Mesendoderm (in vitro differentiated cells): ENCODE results near the gene ACTG1.
A peak's percentile ranks its signal among the peaks of the same experiment; 100 is the strongest.

ENCODE experiments used
- DNase-seq: peaks from one replicate; pipeline ENCODE4 v3.0.0; 2013
- H2AK5ac ChIP-seq: 2 replicates; pipeline ENCODE4 v1.6.1; 2013; ENCODE audit warnings: low read length, inconsistent platforms
- H2BK120ac ChIP-seq: 2 replicates; pipeline ENCODE4 v1.6.1; 2013; ENCODE audit warnings: low read depth, mild to moderate bottlenecking, low read length, moderate library complexity, mixed read lengths
- H2BK15ac ChIP-seq: replicated peaks from 2 replicates; pipeline ENCODE4 v1.6.1; 2013; ENCODE audit warnings: low read depth, mild to moderate bottlenecking, moderate library complexity
- H2BK5ac ChIP-seq: 2 replicates; pipeline ENCODE4 v1.6.1; 2013; ENCODE audit warnings: low read length, inconsistent platforms
- H3K18ac ChIP-seq: 2 replicates; pipeline ENCODE4 v1.6.1; 2013; ENCODE audit warnings: mild to moderate bottlenecking, low read length, mixed read lengths
- H3K23ac ChIP-seq: one replicate; pipeline ENCODE4 v1.6.1; 2013; ENCODE audit warnings: low read length
- H3K27ac ChIP-seq: 2 replicates; pipeline ENCODE4 v1.5.1; 2013; ENCODE audit warnings: low read depth, mild to moderate bottlenecking, inconsistent platforms, low read length, moderate library complexity
- H3K27me3 ChIP-seq: 2 replicates; pipeline ENCODE4 v1.6.1; 2013; ENCODE audit warnings: low read length, control low read depth, mild to moderate bottlenecking, inconsistent platforms; ENCODE audit not compliant: insufficient read depth, poor library complexity
- H3K36me3 ChIP-seq: 2 replicates; pipeline ENCODE4 v1.6.1; 2013; ENCODE audit warnings: low read length, inconsistent platforms; ENCODE audit not compliant: control insufficient read depth, insufficient read depth
- H3K4ac ChIP-seq: one replicate; pipeline ENCODE4 v1.6.1; 2013; ENCODE audit warnings: low read depth, mild to moderate bottlenecking, low read length, moderate library complexity
- H3K4me1 ChIP-seq: 2 replicates; pipeline ENCODE4 v1.6.1; 2013; ENCODE audit warnings: low read depth, low read length, inconsistent platforms; ENCODE audit not compliant: control insufficient read depth
- H3K4me2 ChIP-seq: 2 replicates; pipeline ENCODE4 v1.6.1; 2013; ENCODE audit warnings: low read length
- H3K4me3 ChIP-seq: 2 replicates; pipeline ENCODE4 v1.5.1; 2013; ENCODE audit warnings: mild to moderate bottlenecking, low read length
- H3K56ac ChIP-seq: one replicate; pipeline ENCODE4 v1.6.1; 2013; ENCODE audit warnings: low read length
- H3K79me1 ChIP-seq: 2 replicates; pipeline ENCODE4 v1.6.1; 2013; ENCODE audit warnings: low read length, inconsistent platforms
- H3K79me2 ChIP-seq: 2 replicates; pipeline ENCODE4 v1.6.1; 2013; ENCODE audit warnings: mild to moderate bottlenecking, low read length; ENCODE audit not compliant: control insufficient read depth, insufficient read depth
- H3K9ac ChIP-seq: 2 replicates; pipeline ENCODE4 v1.6.1; 2013; ENCODE audit warnings: low read length, inconsistent platforms
- H4K5ac ChIP-seq: one replicate; pipeline ENCODE4 v1.6.1; 2013; ENCODE audit warnings: low read length
- H4K8ac ChIP-seq: one replicate; pipeline ENCODE4 v1.6.1; 2013; ENCODE audit warnings: low read depth, mild to moderate bottlenecking, control low read depth, low read length, moderate library complexity
- WGBS: extraction: QIAGEN DNeasy Blood & Tissue Kit; methylation state at CpG from one replicate; pipeline ENCODE4 v1.1.7; 2013; ENCODE audit warnings: low lambda C conversion rate, missing lambda C conversion rate; ENCODE audit not compliant: insufficient coverage; ENCODE audit errors: extremely low coverage; 5-methylcytosine and 5-hydroxymethylcytosine counted together

ACTG1 gene

GRCh38 chr17:81539571-81539900 is 26.9 kb upstream of the ACTG1 start:
- H3K79me2 ChIP-seq, result no peaks in the 10 kb centered on the region
- no peak overlapping the region for H2BK15ac ChIP-seq
- H3K27ac ChIP-seq, result no peak overlapping the region
- H3K18ac ChIP-seq, result no peak overlapping the region
- H2BK120ac ChIP-seq, result no peak overlapping the region
- no peak overlapping the region for H2AK5ac ChIP-seq
- H3K4ac ChIP-seq, result no peak overlapping the region
- H2BK5ac ChIP-seq, result no peak overlapping the region
- H3K23ac ChIP-seq, result no peak overlapping the region
- no peaks in the 10 kb centered on the region for H3K79me1 ChIP-seq
- no peak for DNase-seq
- H3K4me2 ChIP-seq, result no peak overlapping the region
- WGBS, result no CpG with 5 or more reads among the region's 10 CpGs
- H4K5ac ChIP-seq, result no peak overlapping the region
- H3K27me3 ChIP-seq, result peaks cover 5% of the 10 kb centered on the region
- no peak overlapping the region for H3K9ac ChIP-seq
- H3K4me1 ChIP-seq, result peaks cover 2% of the 10 kb centered on the region
- H3K56ac ChIP-seq, result no peak overlapping the region
- no peak overlapping the region for H3K4me3 ChIP-seq
- no peaks in the 10 kb centered on the region for H3K36me3 ChIP-seq
- H4K8ac ChIP-seq, result no peak overlapping the region

- no peak overlapping the region for H3K4ac ChIP-seq
- no peak overlapping the region for H2BK5ac ChIP-seq
- H2BK15ac ChIP-seq, result no peak overlapping the region
- H2BK120ac ChIP-seq, result no peak overlapping the region
- H3K4me2 ChIP-seq, result no peak overlapping the region
- H3K56ac ChIP-seq, result no peak overlapping the region
- no peak overlapping the region for H4K5ac ChIP-seq
- H3K18ac ChIP-seq, result no peak overlapping the region
- no peaks in the 10 kb centered on the region for H3K36me3 ChIP-seq
- DNase-seq, result no peak
- H3K23ac ChIP-seq, result no peak overlapping the region
- no peak overlapping the region for H3K4me3 ChIP-seq
- no peak overlapping the region for H3K9ac ChIP-seq
- no peaks in the 10 kb centered on the region for H3K79me1 ChIP-seq
- no peak overlapping the region for H3K27ac ChIP-seq
- no peaks in the 10 kb centered on the region for H3K79me2 ChIP-seq
- peaks cover 5% of the 10 kb centered on the region for H3K27me3 ChIP-seq
- no CpG with 5 or more reads among the region's 26 CpGs for WGBS
- peaks cover 2% of the 10 kb centered on the region for H3K4me1 ChIP-seq
- no peak overlapping the region for H2AK5ac ChIP-seq
- H4K8ac ChIP-seq, result no peak overlapping the region
Measured at GRCh38 chr17:81538651-81539570, 26.3 kb upstream of the ACTG1 start.

GRCh38 chr17:81537856-81538555 is 25.4 kb upstream of the ACTG1 start:
- Histone ChIP-seq H2BK120ac (no peak overlapping the region), H2BK15ac (no peak overlapping the region), H2BK5ac (no peak overlapping the region), H3K4ac (no peak overlapping the region), H3K27me3 (peaks cover 5% of the 10 kb centered on the region), H3K79me1 (no peaks in the 10 kb centered on the region), H3K4me1 (peaks cover 2% of the 10 kb centered on the region), H3K4me2 (no peak overlapping the region), H3K27ac (no peak overlapping the region), H3K56ac (no peak overlapping the region), H3K36me3 (no peaks in the 10 kb centered on the region), H2AK5ac (no peak overlapping the region), H3K4me3 (no peak overlapping the region), H3K79me2 (no peaks in the 10 kb centered on the region), H3K9ac (no peak overlapping the region), H4K5ac (no peak overlapping the region), H4K8ac (no peak overlapping the region), H3K18ac (no peak overlapping the region), H3K23ac (no peak overlapping the region)
- no peak for DNase-seq
- WGBS, result no CpG with 5 or more reads among the region's 26 CpGs

GRCh38 chr17:81537343-81537855 is 24.8 kb upstream of the ACTG1 start:
- Histone ChIP-seq H2AK5ac (no peak overlapping the region), H3K4ac (no peak overlapping the region), H3K27ac (no peak overlapping the region), H3K9ac (peak overlapping the region; percentile 44), H3K79me2 (no peaks in the 10 kb centered on the region), H3K4me1 (peaks cover 2% of the 10 kb centered on the region), H3K79me1 (no peaks in the 10 kb centered on the region), H3K56ac (peak overlapping the region; percentile 73), H3K18ac (no peak overlapping the region), H2BK15ac (no peak overlapping the region), H2BK5ac (no peak overlapping the region), H3K27me3 (peaks cover 5% of the 10 kb centered on the region), H4K8ac (no peak overlapping the region), H3K4me3 (no peak overlapping the region), H4K5ac (no peak overlapping the region), H3K23ac (peak overlapping the region; percentile 66), H3K36me3 (no peaks in the 10 kb centered on the region), H3K4me2 (no peak overlapping the region), H2BK120ac (no peak overlapping the region)
- DNase-seq, result peak; percentile 65
- WGBS, result no CpG with 5 or more reads among the region's 17 CpGs

- no peak for DNase-seq
- Histone ChIP-seq H3K79me2 (no peaks in the 10 kb centered on the region), H2AK5ac (no peak overlapping the region), H3K4me2 (no peak overlapping the region), H3K4me1 (peaks cover 2% of the 10 kb centered on the region), H3K23ac (peak overlapping the region; percentile 15), H4K8ac (no peak overlapping the region), H3K56ac (peak overlapping the region; percentile 73), H4K5ac (no peak overlapping the region), H3K4ac (no peak overlapping the region), H2BK15ac (no peak overlapping the region), H3K9ac (no peak overlapping the region), H3K18ac (no peak overlapping the region), H3K27me3 (peaks cover 5% of the 10 kb centered on the region), H3K79me1 (no peaks in the 10 kb centered on the region), H2BK5ac (no peak overlapping the region), H3K27ac (no peak overlapping the region), H3K4me3 (no peak overlapping the region), H3K36me3 (no peaks in the 10 kb centered on the region), H2BK120ac (no peak overlapping the region)
- WGBS, result no CpG with 5 or more reads among the region's 89 CpGs
Measured at GRCh38 chr17:81536299-81537290, 24.0 kb upstream of the ACTG1 start.
